ENCODE measurements around the gene CPNE4.

CPNE4 gene

DNA sequence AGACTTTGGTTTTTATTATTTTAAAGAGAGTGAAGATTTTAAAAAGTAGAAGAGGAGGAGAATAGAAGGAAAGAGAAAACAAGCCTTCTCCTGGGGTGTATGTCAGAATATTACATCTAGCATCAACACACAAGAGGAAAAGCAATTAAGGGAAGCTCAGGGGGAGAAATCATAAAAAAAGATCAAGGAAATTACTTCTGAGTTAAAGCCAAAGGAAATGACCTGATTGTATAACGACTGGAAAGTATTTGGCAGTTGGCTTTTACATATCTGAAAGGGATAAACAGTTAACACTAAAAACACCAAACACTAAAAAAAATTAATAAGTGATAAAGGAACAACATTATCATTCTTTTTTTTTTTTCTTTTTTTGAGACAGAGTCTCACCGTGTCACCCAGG, 58.4 kb downstream of the CPNE4 start:
- Histone ChIP-seq H3K4me1 (ENCODE audit: low read depth, poor library complexity, severe bottlenecking) (peaks cover 4% of the 10 kb centered on the region), H4K20me1 (ENCODE audit: insufficient read depth) (no peaks in the 10 kb centered on the region), H3K27ac (no peak overlapping the region), H3K36me3 (ENCODE audit: insufficient read depth) (no peaks in the 10 kb centered on the region), H3K9ac (no peak overlapping the region), H2AFZ (ENCODE audit: low read depth) (no peak overlapping the region), H3K4me3 (IDR thresholded peaks at IDR 0.05; ENCODE audit: insufficient read depth, low read depth, low read length) (no peak overlapping the region), H3K79me2 (ENCODE audit: insufficient read depth, low read depth) (no peaks in the 10 kb centered on the region), H3K4me2 (no peak overlapping the region), H3K27me3 (ENCODE audit: insufficient read depth, low read depth) (no peaks in the 10 kb centered on the region)
- TF ChIP-seq, protein P1, sequence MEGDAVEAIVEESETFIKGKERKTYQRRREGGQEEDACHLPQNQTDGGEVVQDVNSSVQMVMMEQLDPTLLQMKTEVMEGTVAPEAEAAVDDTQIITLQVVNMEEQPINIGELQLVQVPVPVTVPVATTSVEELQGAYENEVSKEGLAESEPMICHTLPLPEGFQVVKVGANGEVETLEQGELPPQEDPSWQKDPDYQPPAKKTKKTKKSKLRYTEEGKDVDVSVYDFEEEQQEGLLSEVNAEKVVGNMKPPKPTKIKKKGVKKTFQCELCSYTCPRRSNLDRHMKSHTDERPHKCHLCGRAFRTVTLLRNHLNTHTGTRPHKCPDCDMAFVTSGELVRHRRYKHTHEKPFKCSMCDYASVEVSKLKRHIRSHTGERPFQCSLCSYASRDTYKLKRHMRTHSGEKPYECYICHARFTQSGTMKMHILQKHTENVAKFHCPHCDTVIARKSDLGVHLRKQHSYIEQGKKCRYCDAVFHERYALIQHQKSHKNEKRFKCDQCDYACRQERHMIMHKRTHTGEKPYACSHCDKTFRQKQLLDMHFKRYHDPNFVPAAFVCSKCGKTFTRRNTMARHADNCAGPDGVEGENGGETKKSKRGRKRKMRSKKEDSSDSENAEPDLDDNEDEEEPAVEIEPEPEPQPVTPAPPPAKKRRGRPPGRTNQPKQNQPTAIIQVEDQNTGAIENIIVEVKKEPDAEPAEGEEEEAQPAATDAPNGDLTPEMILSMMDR (conservative IDR thresholded peaks at IDR 0.05; ENCODE audit: low read depth, low read length), result no peak

DNA sequence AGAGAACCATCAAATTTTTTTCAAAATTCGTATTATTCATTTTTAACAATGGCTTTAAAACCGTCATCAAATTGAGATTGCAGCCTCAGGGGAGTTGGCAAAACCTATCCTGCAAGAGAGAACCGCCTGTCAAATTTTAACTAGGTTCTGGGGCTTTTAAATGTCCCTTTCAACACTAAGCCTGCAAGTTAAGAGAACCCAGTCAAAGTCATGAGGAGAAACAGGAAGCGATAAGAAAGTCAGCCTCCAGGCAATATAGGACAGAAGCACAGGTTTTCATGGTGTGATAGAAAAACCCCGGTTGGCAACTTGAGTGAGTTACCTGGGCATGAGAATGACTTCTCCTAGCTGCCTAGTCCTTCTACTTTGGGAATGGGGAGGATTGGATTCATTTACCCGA, 59.8 kb downstream of the CPNE4 start:
- Histone ChIP-seq H3K4me2 (no peak overlapping the region), H3K4me1 (ENCODE audit: low read depth, poor library complexity, severe bottlenecking) (peaks cover 16% of the 10 kb centered on the region), H4K20me1 (ENCODE audit: insufficient read depth) (no peaks in the 10 kb centered on the region), H3K36me3 (ENCODE audit: insufficient read depth) (no peaks in the 10 kb centered on the region), H2AFZ (ENCODE audit: low read depth) (no peak overlapping the region), H3K79me2 (ENCODE audit: insufficient read depth, low read depth) (no peaks in the 10 kb centered on the region), H3K9ac (no peak overlapping the region), H3K4me3 (IDR thresholded peaks at IDR 0.05; ENCODE audit: insufficient read depth, low read depth, low read length) (no peak overlapping the region), H3K27me3 (ENCODE audit: insufficient read depth, low read depth) (no peaks in the 10 kb centered on the region), H3K27ac (no peak overlapping the region)
- TF ChIP-seq, protein P1 (conservative IDR thresholded peaks at IDR 0.05; ENCODE audit: low read depth, low read length), result no peak

DNA sequence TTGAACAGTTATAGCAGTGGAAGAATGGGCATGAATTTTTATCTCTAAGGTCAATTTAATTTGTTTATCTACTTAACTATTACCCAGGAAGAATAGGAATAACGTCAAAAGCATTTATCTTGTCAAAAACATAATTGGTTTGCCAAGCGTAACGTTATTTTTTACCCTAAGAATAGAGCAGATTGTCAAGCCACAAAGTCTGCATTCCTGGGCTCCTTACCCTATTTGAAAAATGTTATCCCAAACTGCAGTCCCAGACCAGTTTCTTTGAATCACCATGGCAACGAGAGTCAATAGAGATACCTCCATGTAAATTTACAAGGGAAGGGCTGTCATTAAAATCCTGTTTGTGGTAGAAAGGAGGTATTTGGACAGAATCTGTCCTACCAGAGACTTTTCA, 61.1 kb downstream of the CPNE4 start:
- TF ChIP-seq, protein P1 (conservative IDR thresholded peaks at IDR 0.05; ENCODE audit: low read depth, low read length), result no peak
- H3K27me3 ChIP-seq (ENCODE audit: insufficient read depth, low read depth), result no peaks in the 10 kb centered on the region
- H3K36me3 ChIP-seq (ENCODE audit: insufficient read depth), result no peaks in the 10 kb centered on the region
- no peaks in the 10 kb centered on the region for H4K20me1 ChIP-seq (ENCODE audit: insufficient read depth)
- H3K4me1 ChIP-seq (ENCODE audit: low read depth, poor library complexity, severe bottlenecking), result peaks cover 20% of the 10 kb centered on the region
- H2AFZ ChIP-seq (ENCODE audit: low read depth), result no peak overlapping the region
- no peak overlapping the region for H3K9ac ChIP-seq
- no peak overlapping the region for H3K27ac ChIP-seq
- H3K79me2 ChIP-seq (ENCODE audit: insufficient read depth, low read depth), result no peaks in the 10 kb centered on the region
- no peak overlapping the region for H3K4me3 ChIP-seq (IDR thresholded peaks at IDR 0.05; ENCODE audit: insufficient read depth, low read depth, low read length)
- H3K4me2 ChIP-seq, result no peak overlapping the region; the same call in 1 of the 2 replicates

DNA sequence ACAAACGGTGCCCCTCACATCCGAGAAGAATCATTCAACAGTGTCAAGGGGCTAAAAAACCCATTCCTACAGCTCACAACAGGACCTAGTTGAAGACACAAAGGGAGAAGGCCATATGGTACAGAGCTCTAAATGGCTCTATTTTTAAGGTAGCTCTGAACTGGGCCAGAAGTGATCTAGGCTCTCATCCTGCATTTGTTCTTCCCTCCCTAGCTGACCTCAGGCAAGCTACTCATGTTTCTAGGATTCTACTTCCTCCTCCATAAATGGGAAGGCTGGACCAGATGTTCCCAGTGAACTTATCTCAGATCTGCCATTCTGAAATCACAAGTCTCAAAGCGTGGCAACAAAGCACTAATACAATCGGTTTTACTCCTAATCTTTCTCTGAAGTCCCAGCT, 62.3 kb downstream of the CPNE4 start:
- Histone ChIP-seq H2AFZ (ENCODE audit: low read depth) (no peak overlapping the region), H3K79me2 (ENCODE audit: insufficient read depth, low read depth) (no peaks in the 10 kb centered on the region), H3K4me1 (ENCODE audit: low read depth, poor library complexity, severe bottlenecking) (peaks cover 20% of the 10 kb centered on the region), H3K27ac (no peak overlapping the region), H4K20me1 (ENCODE audit: insufficient read depth) (no peaks in the 10 kb centered on the region), H3K4me3 (IDR thresholded peaks at IDR 0.05; ENCODE audit: insufficient read depth, low read depth, low read length) (no peak overlapping the region), H3K4me2 (no peak overlapping the region), H3K27me3 (ENCODE audit: insufficient read depth, low read depth) (no peaks in the 10 kb centered on the region), H3K9ac (no peak overlapping the region), H3K36me3 (ENCODE audit: insufficient read depth) (no peaks in the 10 kb centered on the region)
- TF ChIP-seq, protein P1 (conservative IDR thresholded peaks at IDR 0.05; ENCODE audit: low read depth, low read length), result no peak

Measured in KMS-11 (cell line).